IPS DF 6.9 (cell line): ENCODE measurements around the gene RMDN3.

ENCODE experiments used
- DNase-seq: peaks from one replicate; pipeline ENCODE4 v3.0.0-alpha.2; 2013; ENCODE audit warnings: low read depth, low spot score
- H3K27ac ChIP-seq: one replicate; pipeline ENCODE4 v1.5.1; 2013; ENCODE audit warnings: low read length, control low read depth
- H3K27me3 ChIP-seq: 2 replicates; pipeline ENCODE4 v1.6.1; 2013; ENCODE audit warnings: mild to moderate bottlenecking, low read length; ENCODE audit not compliant: control insufficient read depth, insufficient read depth
- H3K36me3 ChIP-seq: 2 replicates; pipeline ENCODE4 v1.6.1; 2013; ENCODE audit warnings: low read length; ENCODE audit not compliant: control insufficient read depth, insufficient read depth
- H3K4me1 ChIP-seq: 2 replicates; pipeline ENCODE4 v1.6.1; 2013; ENCODE audit warnings: low read length; ENCODE audit not compliant: control insufficient read depth, insufficient read depth
- H3K4me3 ChIP-seq: 2 replicates; pipeline ENCODE4 v1.5.1; 2013; ENCODE audit warnings: mild to moderate bottlenecking, low read length
- H3K9me3 ChIP-seq: 2 replicates; pipeline ENCODE4 v1.6.1; 2013; ENCODE audit warnings: low read length, inconsistent platforms; ENCODE audit not compliant: control insufficient read depth, insufficient read depth
- WGBS: extraction: QIAGEN DNeasy Blood & Tissue Kit; methylation state at CpG from one replicate; pipeline ENCODE4 v1.1.7; 2013; ENCODE audit warnings: mixed read lengths, missing lambda C conversion rate; ENCODE audit not compliant: insufficient read length, insufficient coverage; 5-methylcytosine and 5-hydroxymethylcytosine counted together

Gene RMDN3, protein sequence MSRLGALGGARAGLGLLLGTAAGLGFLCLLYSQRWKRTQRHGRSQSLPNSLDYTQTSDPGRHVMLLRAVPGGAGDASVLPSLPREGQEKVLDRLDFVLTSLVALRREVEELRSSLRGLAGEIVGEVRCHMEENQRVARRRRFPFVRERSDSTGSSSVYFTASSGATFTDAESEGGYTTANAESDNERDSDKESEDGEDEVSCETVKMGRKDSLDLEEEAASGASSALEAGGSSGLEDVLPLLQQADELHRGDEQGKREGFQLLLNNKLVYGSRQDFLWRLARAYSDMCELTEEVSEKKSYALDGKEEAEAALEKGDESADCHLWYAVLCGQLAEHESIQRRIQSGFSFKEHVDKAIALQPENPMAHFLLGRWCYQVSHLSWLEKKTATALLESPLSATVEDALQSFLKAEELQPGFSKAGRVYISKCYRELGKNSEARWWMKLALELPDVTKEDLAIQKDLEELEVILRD

DNA sequence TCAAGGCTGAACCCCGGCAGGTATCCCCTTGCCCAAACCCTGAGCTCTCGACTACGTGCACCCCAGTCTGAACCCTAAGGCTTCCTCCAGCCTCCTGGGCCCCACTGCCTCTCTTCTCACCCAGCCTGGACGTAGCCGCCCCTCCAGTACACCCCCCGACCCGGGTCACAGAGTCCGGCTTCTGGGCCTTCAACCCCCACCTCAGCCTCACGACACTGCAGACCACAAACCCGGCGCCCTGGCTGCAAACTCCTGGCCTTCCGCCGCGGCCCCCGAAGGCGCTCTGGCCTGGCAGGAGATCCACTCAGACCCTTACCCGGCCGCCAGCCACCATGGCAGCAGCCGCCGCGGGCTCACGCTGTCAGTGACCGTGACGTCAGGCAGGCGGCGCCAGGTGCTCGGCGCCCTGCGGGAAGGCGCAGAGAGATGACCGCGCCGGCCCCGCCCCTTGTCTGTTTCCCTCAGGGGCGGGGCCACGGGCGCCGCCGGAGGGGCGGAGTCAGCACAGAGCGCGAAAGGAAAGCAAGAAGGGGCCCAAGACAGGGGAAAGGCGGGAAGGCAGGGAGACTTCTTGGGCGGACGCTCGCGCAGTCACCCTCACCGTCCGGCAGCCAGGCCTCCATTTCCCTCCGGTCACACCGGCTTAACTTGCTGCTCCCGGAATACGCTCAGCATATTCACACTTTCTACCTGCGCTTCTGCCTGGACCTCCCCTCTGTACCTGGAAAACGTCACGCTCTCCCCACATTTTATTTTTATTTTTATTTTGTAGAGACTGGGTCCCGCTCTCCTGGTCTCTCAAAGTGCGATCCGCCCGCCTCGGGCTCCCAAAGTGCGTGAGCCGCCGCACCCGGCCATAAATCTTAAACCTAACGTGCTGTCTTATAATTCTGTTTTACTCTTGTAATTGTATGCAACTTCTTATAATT, at the start of gene RMDN3:
RMDN3 (minus strand) TSS at position 372 of the 929 bp plus-strand sequence. CDS start 471 bp downstream, outside the sequence.
- WGBS: no CpG with 5 or more reads among the region's 66 CpGs
- DNase-seq: no peak

DNA sequence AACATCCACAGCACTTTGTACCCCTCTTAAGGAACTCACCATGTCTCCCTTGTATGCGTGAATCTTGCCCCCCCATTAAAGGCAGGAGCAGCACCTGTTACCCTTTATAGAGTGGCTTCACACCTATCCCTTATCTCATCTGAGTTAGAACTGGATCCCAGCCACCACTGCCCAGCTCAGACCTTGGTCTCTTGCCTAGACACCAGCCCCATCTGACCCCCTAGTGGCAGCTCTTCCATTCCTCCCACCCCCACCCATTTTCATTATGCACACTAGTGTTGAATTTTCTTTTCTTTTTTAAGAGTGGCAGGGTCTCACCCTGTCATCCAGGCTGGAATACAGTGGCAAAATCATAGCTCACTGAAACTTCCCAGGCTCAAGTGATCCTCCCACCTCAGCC, 48.6 kb upstream of the RMDN3 start:
- H3K27ac ChIP-seq: no peak overlapping the region
- WGBS: no CpG with 5 or more reads among the region's 1 CpG
- H3K4me3 ChIP-seq: no peak overlapping the region
- H3K27me3 ChIP-seq: no peaks in the 10 kb centered on the region
- no peak for DNase-seq
- H3K36me3 ChIP-seq: no peaks in the 10 kb centered on the region; the same call in 1 of the 2 replicates
- H3K4me1 ChIP-seq: peaks cover 3% of the 10 kb centered on the region; the same call in 1 of the 2 replicates
- no peaks in the 10 kb centered on the region for H3K9me3 ChIP-seq

More for the DNA sequence above, at the start of gene RMDN3:
- no peaks in the 10 kb centered on the region for H3K36me3 ChIP-seq
- H3K27me3 ChIP-seq: no peaks in the 10 kb centered on the region
- H3K27ac ChIP-seq: no peak within 1 kb of the TSS
- no peaks in the 10 kb centered on the region for H3K9me3 ChIP-seq
- H3K4me1 ChIP-seq: no peaks in the 10 kb centered on the region
- H3K4me3 ChIP-seq: peak within 1 kb of the TSS; percentile 70; the same call in 1 of the 2 replicates

DNA sequence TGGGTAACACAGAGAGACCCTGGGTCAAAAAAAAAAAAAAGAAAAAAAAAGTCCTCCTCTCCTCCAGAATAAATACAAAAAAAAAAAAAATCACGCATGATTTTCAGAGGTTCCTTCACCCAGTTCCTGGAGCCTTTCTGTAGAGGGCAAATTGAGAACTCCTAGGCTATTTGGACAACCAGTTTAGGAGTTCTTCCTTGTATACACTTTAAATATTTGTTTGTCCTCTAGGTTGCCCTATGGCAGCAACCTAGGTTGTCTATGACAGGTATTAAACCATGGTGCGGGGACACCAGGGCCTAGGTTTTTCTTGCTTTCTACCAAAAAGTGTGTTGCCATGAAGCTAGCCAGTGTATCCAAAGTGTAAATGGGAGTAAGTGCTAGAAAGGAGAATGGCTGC, 48.0 kb upstream of the RMDN3 start:
- Histone ChIP-seq H3K27ac (no peak overlapping the region), H3K4me1 (peaks cover 5% of the 10 kb centered on the region; the same call in 1 of the 2 replicates), H3K9me3 (no peaks in the 10 kb centered on the region), H3K27me3 (no peaks in the 10 kb centered on the region), H3K4me3 (no peak overlapping the region), H3K36me3 (no peaks in the 10 kb centered on the region; the same call in 1 of the 2 replicates)
- WGBS: no CpG with 5 or more reads among the region's 2 CpGs
- no peak for DNase-seq

DNA sequence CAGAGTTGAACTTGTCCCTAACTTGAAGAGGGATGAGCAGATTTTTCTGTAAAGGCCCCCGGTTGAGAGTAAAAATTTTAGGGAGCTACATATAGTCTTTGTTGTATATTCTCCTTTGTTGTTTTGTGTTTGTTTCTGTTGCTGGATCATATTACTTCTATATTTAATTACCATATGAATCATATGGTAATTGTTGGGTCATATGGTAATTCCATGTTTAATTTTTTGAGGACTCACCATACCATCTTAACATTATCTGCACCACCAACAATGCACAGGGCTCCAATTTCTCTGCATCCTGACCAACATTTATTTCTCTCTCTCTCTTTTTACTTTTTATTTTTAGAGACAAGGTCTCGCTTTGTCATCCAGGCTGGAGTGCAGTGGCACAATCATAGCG, 44.5 kb upstream of the RMDN3 start:
- H3K27ac ChIP-seq: no peak overlapping the region
- no peak overlapping the region for H3K4me3 ChIP-seq
- DNase-seq: no peak
- peaks cover 5% of the 10 kb centered on the region; the same call in 1 of the 2 replicates for H3K4me1 ChIP-seq
- H3K27me3 ChIP-seq: no peaks in the 10 kb centered on the region
- no peaks in the 10 kb centered on the region; the same call in 1 of the 2 replicates for H3K36me3 ChIP-seq
- H3K9me3 ChIP-seq: no peaks in the 10 kb centered on the region
- no CpG with 5 or more reads among the region's 3 CpGs for WGBS

DNA sequence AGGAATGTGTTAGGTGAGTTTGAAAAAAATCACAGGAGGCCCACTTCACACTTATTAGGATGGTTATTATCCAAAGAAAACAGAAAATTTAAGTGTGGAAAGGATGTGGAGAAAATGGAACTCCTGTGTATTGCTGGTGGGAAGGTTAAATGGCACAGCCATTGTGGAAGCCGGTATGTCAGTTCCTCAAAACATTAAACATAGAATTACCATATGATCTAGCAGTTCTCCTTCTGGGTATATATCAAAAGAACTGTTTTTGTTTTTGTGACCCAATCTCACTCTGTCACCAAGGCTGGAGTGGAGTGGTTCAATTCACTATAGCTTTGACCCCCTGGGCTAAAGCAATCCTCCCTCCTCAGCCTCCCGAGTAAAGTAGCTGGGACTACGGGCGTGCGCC, 41.5 kb upstream of the RMDN3 start:
- no CpG with 5 or more reads among the region's 5 CpGs for whole genome bisulfite sequencing

DNA sequence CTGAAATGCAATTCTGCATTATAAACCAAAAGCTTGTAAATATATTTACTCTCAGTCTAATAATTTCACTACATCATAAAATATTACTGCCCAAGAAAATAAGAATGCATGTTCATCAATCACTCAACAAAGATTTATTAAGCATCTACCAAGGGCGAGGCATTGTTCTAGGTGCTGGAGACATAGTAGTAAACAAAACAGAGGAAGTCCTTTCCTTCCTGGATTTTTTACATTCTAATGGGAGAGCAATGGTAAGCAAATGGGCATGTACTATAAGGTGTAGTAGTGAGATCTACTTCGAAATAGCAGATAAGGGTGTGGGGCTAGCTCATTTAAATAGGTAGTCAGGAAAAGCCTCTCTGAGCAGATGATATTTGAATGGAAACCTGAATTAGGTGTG, 41.0 kb upstream of the RMDN3 start:
- no CpG with 5 or more reads among the region's 2 CpGs for WGBS
- Histone ChIP-seq H3K36me3 (no peaks in the 10 kb centered on the region), H3K27me3 (no peaks in the 10 kb centered on the region), H3K4me1 (peaks cover 5% of the 10 kb centered on the region; the same call in 1 of the 2 replicates), H3K27ac (no peak overlapping the region), H3K9me3 (no peaks in the 10 kb centered on the region), H3K4me3 (no peak overlapping the region)
- no peak for DNase-seq

More for the DNA sequence above, 41.5 kb upstream of the RMDN3 start:
- H3K36me3 ChIP-seq: no peaks in the 10 kb centered on the region
- H3K27ac ChIP-seq: no peak overlapping the region
- H3K4me3 ChIP-seq: no peak overlapping the region
- peaks cover 5% of the 10 kb centered on the region; the same call in 1 of the 2 replicates for H3K4me1 ChIP-seq
- no peak for DNase-seq
- no peaks in the 10 kb centered on the region for H3K9me3 ChIP-seq
- H3K27me3 ChIP-seq: no peaks in the 10 kb centered on the region

DNA sequence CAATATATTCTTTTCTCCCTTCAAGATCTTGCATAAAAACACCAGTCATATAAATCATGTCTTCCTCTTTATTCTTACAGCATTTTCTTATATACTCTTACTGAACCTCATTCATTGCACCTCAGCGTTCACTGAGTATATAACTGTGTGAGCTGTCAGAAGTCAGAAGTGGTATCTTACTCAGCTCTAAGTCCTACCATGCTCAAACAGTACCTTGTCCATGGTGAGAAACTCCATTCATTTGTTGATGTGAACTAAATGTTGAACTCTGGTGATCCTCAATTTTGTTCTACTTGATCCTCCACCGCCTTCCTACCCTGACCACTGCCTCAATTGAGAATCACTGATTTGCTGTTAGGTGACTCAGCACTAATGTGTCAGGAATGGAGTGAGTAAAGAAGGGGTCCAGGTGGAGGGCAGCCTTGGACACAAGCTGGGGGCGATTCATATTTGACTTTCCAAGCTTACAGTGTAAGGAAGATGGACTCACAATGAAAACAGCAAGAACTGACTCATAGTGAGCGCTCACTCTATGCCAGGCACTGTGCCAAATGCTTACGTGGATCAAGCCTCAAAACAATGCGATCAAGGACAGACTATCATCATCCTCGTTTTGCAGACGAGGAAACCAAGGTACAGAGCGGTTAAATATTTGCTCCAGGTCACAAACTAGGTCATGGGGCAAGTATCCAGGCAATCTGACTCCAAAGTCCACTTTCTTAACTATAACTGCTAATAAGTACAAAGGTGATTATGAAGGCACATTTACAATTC, 38.3 kb upstream of the RMDN3 start:
- peaks cover 6% of the 10 kb centered on the region; the same call in 1 of the 2 replicates for H3K4me1 ChIP-seq
- H3K9me3 ChIP-seq: no peaks in the 10 kb centered on the region
- no peak overlapping the region for H3K4me3 ChIP-seq
- H3K27me3 ChIP-seq: no peaks in the 10 kb centered on the region
- no CpG with 5 or more reads among the region's 9 CpGs for WGBS
- H3K27ac ChIP-seq: no peak overlapping the region
- H3K36me3 ChIP-seq: no peaks in the 10 kb centered on the region
- no peak for DNase-seq

DNA sequence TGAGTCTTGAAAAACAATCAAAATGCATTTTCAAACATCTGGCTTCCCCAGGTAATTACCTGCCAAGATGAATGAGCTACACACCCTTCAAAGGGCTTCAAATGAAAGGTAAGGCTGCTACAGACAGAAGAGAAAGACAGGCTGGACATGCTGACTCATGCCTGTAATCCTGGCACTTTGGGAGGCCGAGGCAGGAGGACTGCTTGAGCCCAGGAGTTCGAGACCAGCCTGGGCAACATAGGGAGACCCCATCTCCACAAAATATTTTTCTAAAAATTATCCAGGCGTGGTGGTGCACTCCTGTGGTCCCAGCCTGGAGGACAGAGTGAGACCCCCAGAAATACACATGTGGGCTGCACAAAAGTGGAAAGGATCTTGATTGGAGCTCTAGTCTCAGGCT, 37.3 kb upstream of the RMDN3 start:
- Histone ChIP-seq H3K27me3 (no peaks in the 10 kb centered on the region), H3K27ac (no peak overlapping the region), H3K4me3 (no peak overlapping the region), H3K4me1 (peaks cover 9% of the 10 kb centered on the region), H3K36me3 (no peaks in the 10 kb centered on the region), H3K9me3 (no peaks in the 10 kb centered on the region)
- DNase-seq: no peak
- WGBS: no CpG with 5 or more reads among the region's 3 CpGs

DNA sequence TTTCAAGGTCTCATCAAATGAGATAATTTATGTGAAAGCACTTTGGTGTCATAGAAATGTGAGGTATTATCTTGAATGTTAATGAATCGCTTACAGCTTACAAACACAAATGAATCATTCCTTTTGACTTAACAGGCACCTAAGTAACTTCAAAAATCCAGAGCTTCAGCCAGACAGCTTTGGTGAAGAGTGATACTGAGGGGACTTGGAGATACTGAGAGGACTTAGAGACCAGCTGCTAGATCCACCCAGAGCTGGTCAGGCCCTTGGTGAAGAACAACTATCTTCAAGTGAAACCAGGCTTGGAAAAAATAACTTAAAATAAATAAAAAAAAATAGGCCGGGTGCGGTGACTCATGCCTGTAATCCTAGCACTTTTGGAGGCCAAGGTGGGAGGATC, 35.7 kb upstream of the RMDN3 start:
- no peaks in the 10 kb centered on the region for H3K36me3 ChIP-seq
- no peaks in the 10 kb centered on the region for H3K9me3 ChIP-seq
- no peak for DNase-seq
- WGBS: no CpG with 5 or more reads among the region's 3 CpGs
- peaks cover 15% of the 10 kb centered on the region for H3K4me1 ChIP-seq
- H3K27me3 ChIP-seq: no peaks in the 10 kb centered on the region
- no peak overlapping the region for H3K27ac ChIP-seq
- no peak overlapping the region for H3K4me3 ChIP-seq
